Neural cell (in vitro differentiated cells): ENCODE data around the gene PER2.

ENCODE experiments used
- CTCF ChIP-seq: fragments of 450-650 bp; IDR thresholded peaks from 2 replicates; pipeline ENCODE4 v1.5.1; 2014; ENCODE audit warnings: antibody characterized with exemption, mild to moderate bottlenecking, moderate library complexity; ENCODE audit not compliant: poor library complexity, severe bottlenecking
- EZH2 ChIP-seq: fragments of 200-600, 300-800 bp; shearing (Covaris generic), sonication (generic); IDR thresholded peaks from 2 replicates; pipeline ENCODE4 v1.6.1; 2014; ENCODE audit warnings: antibody characterized with exemption, low read length, borderline replicate concordance, mild to moderate bottlenecking; ENCODE audit not compliant: insufficient read depth, poor library complexity, severe bottlenecking
- MXI1 ChIP-seq: fragments of 450-650 bp; conservative IDR thresholded peaks from 2 replicates; pipeline ENCODE4 v1.6.1; 2014; ENCODE audit warnings: antibody characterized with exemption, mild to moderate bottlenecking; ENCODE audit not compliant: poor library complexity, severe bottlenecking
- POLR2AphosphoS5 ChIP-seq: IDR thresholded peaks from 2 replicates; pipeline ENCODE4 v1.6.1; 2012
- RAD21 ChIP-seq: fragments of 450-650 bp; conservative IDR thresholded peaks from 2 replicates; pipeline ENCODE4 v1.6.1; 2014; ENCODE audit warnings: antibody characterized with exemption, mild to moderate bottlenecking, moderate library complexity
- REST ChIP-seq: IDR thresholded peaks from 2 replicates; pipeline ENCODE4 v1.6.1; 2012; ENCODE audit warnings: borderline replicate concordance
- TAF1 ChIP-seq: IDR thresholded peaks from 2 replicates; pipeline ENCODE4 v1.6.1; 2012; ENCODE audit warnings: low read depth

GRCh38 chr2:238260883-238261282 is 27.5 kb downstream of the PER2 start:
- TF ChIP-seq CTCF = no peak
- TF ChIP-seq EZH2 = no peak
- TF ChIP-seq RAD21 = no peak
- no peak for TF ChIP-seq POLR2AphosphoS5
- TF ChIP-seq TAF1 = no peak
- TF ChIP-seq REST = no peak
- no peak for TF ChIP-seq MXI1
